NB4 (cell line): ENCODE data around the gene CYB5RL.

Experiments used
- DNase-seq: peaks from one replicate; pipeline ENCODE4 v3.0.0; 2010; ENCODE audit warnings: low read depth
- H3K4me3 ChIP-seq: one replicate; pipeline ENCODE4 v1.5.1; 2011; ENCODE audit warnings: mild to moderate bottlenecking, low read depth, low read length, moderate library complexity
- CTCF ChIP-seq: IDR thresholded peaks from one replicate; pipeline ENCODE4 v1.5.1; 2012; ENCODE audit warnings: low read depth, low read length
- MYC ChIP-seq: IDR thresholded peaks from 2 replicates; pipeline ENCODE4 v1.6.1; 2011; ENCODE audit warnings: low read depth, low read length
- POLR2A ChIP-seq: IDR thresholded peaks from 2 replicates; pipeline ENCODE4 v1.6.1; 2011; ENCODE audit warnings: mild to moderate bottlenecking; ENCODE audit not compliant: insufficient read length; ENCODE audit errors: extremely low read depth
- TF ChIP-seq, protein P1 (sequence below): IDR thresholded peaks from 2 replicates; pipeline ENCODE4 v1.6.1; 2011; ENCODE audit warnings: low read depth, low read length

The CYB5RL gene

GRCh38 chr1:54158071-54158470 lies 41.8 kb downstream of the CYB5RL start:
- TF ChIP-seq POLR2A (no peak), MYC (no peak), CTCF (no peak)
- TF ChIP-seq, protein P1, sequence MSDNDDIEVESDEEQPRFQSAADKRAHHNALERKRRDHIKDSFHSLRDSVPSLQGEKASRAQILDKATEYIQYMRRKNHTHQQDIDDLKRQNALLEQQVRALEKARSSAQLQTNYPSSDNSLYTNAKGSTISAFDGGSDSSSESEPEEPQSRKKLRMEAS: no peak
- no peak overlapping the region for H3K4me3 ChIP-seq
- peak; percentile 80 for DNase-seq

- no peak for TF ChIP-seq MYC
- no peak for TF ChIP-seq CTCF
- no peak for TF ChIP-seq POLR2A
- TF ChIP-seq, protein P1: no peak
These were observed 42.4 kb downstream of the CYB5RL start for GRCh38 chr1:54157401-54157800.

GRCh38 chr1:54156986-54157385 lies 42.8 kb downstream of the CYB5RL start:
- TF ChIP-seq MYC: no peak
- TF ChIP-seq POLR2A: no peak
- TF ChIP-seq, protein P1: no peak
- no peak for TF ChIP-seq CTCF
- H3K4me3 ChIP-seq: no peak overlapping the region
- DNase-seq: no peak

More at GRCh38 chr1:54157401-54157800, 42.4 kb downstream of the CYB5RL start:
- no peak overlapping the region for H3K4me3 ChIP-seq
- no peak for DNase-seq

DNA sequence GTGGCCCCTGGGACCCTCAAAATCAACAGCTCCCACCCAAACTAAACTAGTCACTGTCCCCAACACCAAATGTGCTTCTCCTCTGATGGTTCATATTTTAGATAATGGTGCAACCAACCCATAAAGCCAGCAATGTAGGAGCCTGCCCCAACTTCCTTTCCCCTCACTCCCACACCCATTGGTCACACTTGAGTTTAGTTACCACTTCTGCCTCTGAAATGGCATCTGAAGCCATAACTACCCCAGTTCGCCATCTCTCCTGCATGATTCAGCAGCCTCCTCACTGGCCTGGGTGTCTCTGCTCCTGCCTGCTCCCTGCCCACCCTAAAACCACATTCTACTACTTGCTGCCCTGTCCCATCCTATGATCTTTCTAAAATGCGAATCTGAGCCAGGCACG lies 43.6 kb downstream of the CYB5RL start:
- peak; percentile 81 for DNase-seq
- H3K4me3 ChIP-seq: no peak overlapping the region
- TF ChIP-seq, protein P1: no peak
- TF ChIP-seq POLR2A: no peak
- no peak for TF ChIP-seq CTCF
- no peak for TF ChIP-seq MYC

- TF ChIP-seq MYC (peak; percentile 45; the same call in 1 of the 2 replicates), POLR2A (no peak), CTCF (no peak)
- TF ChIP-seq, protein P1: no peak; the same call in 1 of the 2 replicates
- no peak overlapping the region for H3K4me3 ChIP-seq
- DNase-seq: peak; percentile 75
These were observed 46.0 kb downstream of the CYB5RL start for GRCh38 chr1:54153535-54154439.
